ENCODE results near the gene LTBP2.

Gene LTBP2

GRCh38 chr14:74550071-74550470 lies 62.0 kb downstream of the LTBP2 start:
- TF ChIP-seq CTCF (IDR thresholded peaks at IDR 0.05): no peak

GRCh38 chr14:74549588-74549987 lies 62.4 kb downstream of the LTBP2 start:
- peak; percentile 24; the same call in 1 of the 2 replicates for TF ChIP-seq CTCF (IDR thresholded peaks at IDR 0.05)

- no peak for TF ChIP-seq CTCF (IDR thresholded peaks at IDR 0.05)
Measured at GRCh38 chr14:74548881-74549280, 63.2 kb downstream of the LTBP2 start.

- TF ChIP-seq CTCF (IDR thresholded peaks at IDR 0.05): no peak
Measured at GRCh38 chr14:74547331-74547927, 64.6 kb downstream of the LTBP2 start.

GRCh38 chr14:74546416-74546815 lies 65.6 kb downstream of the LTBP2 start:
- TF ChIP-seq CTCF (IDR thresholded peaks at IDR 0.05): no peak

- no peak for TF ChIP-seq CTCF (IDR thresholded peaks at IDR 0.05)
Measured at GRCh38 chr14:74545386-74545785, 66.7 kb downstream of the LTBP2 start.

- TF ChIP-seq CTCF (IDR thresholded peaks at IDR 0.05): no peak
Measured at GRCh38 chr14:74543771-74544438, 68.1 kb downstream of the LTBP2 start.
